Measurements from ENCODE around the gene OGDH.

DNA sequence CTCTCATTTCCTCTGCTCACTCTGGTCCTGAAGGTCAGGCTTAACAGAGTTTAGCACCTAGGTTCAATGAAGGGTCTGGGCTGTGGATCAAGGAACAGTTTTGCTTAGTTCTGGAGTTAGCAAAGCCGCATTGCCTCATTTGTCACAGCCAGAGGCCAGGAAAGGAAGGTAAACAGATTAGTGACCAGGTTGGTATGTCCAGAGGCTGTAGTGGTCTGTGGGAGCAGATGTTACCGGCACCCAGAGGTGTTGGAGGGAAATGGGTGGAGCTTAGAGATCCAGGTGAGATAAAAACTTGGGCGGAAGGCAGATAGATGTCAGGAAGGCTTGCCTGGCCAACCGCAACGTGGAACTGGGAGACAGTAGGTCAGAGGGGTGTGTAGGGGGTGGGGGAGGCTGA, 105.6 kb downstream of the OGDH start:
- TF ChIP-seq, protein P1, sequence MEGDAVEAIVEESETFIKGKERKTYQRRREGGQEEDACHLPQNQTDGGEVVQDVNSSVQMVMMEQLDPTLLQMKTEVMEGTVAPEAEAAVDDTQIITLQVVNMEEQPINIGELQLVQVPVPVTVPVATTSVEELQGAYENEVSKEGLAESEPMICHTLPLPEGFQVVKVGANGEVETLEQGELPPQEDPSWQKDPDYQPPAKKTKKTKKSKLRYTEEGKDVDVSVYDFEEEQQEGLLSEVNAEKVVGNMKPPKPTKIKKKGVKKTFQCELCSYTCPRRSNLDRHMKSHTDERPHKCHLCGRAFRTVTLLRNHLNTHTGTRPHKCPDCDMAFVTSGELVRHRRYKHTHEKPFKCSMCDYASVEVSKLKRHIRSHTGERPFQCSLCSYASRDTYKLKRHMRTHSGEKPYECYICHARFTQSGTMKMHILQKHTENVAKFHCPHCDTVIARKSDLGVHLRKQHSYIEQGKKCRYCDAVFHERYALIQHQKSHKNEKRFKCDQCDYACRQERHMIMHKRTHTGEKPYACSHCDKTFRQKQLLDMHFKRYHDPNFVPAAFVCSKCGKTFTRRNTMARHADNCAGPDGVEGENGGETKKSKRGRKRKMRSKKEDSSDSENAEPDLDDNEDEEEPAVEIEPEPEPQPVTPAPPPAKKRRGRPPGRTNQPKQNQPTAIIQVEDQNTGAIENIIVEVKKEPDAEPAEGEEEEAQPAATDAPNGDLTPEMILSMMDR (IDR thresholded peaks at IDR 0.05; ENCODE audit: low read depth, low read length, poor library complexity, severe bottlenecking), result no peak
- no peak for TF ChIP-seq EZH2phosphoT487 (IDR thresholded peaks at IDR 0.05; ENCODE audit: borderline replicate concordance, low read length)

Data from DOHH2 (cell line).